ENCODE data around the gene PDE4D.
"Not testable (repeated sequence)": the region's sequence is repeated elsewhere in the genome, so short reads cannot be mapped to it uniquely, and the experiment has no call there.

Gene PDE4D

GRCh38 chr5:59767211-59767605, 126.3 kb downstream of the PDE4D start:
- DNase-seq, result no peak

- DNase-seq, result no peak
These were observed 126.9 kb downstream of the PDE4D start for GRCh38 chr5:59766427-59767210.

GRCh38 chr5:59765446-59765845, 128.1 kb downstream of the PDE4D start:
- DNase-seq, result no peak

DNA sequence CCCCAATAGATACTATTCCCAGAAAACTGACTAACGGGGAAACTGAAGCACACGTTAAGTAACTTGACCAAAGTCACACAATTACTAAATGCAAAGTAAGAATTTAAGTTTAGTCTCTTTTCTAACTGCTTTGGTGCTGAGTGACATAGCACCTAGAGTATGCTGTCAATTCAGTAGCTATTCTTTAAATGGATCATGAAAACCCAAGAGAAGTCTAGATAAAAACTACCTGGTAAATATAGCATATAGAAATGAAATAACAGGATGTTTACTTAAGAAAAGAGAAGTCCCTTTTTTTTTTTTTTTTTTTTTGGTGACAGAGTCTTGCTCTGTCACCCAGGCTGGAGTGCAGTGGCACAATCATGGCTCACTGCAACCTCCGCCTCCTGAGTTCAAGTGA, 129.2 kb downstream of the PDE4D start:
- no peak for DNase-seq

GRCh38 chr5:59763541-59763940, 130.0 kb downstream of the PDE4D start:
- DNase-seq, result no peak

DNA sequence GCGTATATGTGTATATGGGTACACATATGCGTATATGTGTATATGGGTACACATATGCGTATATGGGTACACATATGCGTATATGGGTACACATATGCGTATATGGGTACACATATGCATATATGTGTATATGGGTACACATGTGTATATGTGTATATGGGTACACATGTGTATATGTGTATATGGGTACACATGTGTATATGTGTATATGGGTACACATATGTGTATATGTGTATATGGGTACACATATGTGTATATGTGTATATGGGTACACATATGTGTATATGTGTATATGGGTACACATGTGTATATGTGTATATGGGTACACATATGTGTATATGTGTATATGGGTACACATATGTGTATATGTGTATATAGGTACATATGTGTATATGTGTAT, 131.3 kb downstream of the PDE4D start:
- DNase-seq, result not testable (repeated sequence)

DNA sequence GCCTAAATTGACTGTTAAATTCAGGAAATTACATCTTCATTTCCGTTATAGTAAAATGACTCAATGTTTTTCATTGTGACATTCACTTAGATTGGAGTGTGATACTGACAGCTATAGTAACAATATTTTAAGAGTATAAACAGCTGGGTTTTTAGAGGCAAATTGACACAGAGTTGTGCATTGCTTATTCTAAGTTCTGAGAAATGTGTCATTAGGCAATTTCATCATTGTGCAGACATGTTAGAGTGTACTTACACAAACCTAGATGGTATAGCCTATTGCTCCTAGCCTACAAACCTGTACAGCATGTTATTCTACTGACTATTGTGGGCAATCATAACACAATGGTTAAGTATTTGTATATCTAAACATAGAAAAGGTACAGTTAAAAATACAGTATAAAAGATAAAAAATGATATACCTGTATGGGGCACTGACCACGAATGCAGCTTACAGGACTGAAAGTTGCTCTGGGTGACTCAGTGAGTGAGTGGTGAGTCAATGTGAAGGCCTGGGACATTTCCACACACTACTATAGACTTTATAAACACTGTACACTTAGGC, 132.7 kb downstream of the PDE4D start:
- DNase-seq, result no peak

DNA sequence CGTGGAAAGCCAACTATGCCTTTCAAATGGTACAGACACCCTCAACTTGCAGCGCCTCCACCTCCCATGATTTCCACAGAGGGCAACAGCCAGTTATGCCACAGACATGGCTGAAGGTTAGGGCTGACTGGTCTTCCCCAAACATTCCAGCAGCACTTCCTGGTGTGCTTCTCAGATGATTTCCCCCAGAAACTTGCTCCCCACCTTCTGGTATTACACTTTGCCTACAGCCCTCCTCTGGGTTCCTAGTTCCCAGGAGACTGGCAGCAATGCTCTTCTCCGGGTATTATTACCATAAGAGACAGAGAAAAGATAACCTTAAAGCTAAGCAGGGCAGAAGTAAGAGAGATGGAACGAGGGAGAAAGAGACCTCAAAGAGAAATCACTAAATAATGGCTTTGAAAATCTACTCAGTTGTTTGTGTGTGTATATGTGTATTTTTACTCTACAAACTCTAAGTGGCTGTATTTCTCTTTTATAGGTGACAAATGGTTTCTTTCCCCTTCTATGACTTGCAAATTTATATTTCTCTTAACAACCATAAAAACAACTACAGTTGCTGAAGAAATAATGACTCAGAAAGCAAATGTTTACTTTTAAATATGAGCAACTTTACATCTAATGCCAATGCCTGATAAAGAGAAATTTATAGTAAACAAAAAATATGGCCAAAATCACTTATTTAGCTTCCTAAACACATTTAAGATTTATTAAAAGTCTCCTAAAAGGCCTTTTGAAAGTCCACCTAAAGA, 133.8 kb downstream of the PDE4D start:
- DNase-seq, result no peak

- DNase-seq, result no peak
These were observed 135.0 kb downstream of the PDE4D start for GRCh38 chr5:59758566-59758965.

GRCh38 chr5:59757442-59757841, 136.1 kb downstream of the PDE4D start:
- no peak for DNase-seq

GRCh38 chr5:59756373-59757035, 137.0 kb downstream of the PDE4D start:
- no peak for DNase-seq

DNA sequence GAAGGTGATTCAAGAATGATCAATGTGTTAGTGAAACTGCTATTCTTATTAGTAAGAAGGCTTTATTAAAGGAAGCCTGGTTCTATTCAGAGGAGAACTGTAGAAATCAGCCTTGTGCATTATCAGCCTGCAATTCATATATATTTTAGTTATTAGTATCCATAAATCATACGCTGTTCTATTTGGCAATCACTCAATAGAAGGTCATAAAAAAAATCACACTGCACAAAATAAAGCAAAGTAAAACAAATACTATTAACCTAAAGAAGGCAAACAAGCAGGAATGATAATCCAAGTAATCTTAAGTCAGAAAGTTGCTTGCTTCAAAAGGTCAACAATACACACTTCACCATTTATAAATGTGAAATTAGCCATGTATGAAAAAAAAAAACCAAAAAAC, 138.1 kb downstream of the PDE4D start:
- no peak for DNase-seq

DNA sequence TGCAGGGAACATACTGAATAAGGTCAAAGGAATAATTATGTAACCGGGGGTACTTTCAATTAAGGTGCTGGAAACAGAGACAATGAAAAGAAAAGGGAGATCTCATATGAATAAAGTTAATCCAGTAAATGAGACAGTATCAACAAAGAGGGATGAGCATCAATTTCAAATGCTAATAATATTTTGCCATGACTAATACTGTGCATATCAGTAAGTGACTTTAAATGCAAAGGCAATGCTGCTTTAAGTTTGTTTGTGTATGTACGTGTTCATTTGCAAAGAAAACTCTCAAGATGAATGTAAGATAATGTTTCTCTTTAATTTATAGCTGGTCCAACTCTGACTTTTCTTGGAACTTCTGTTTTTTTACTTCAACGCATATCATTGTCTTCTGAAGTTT, 139.9 kb downstream of the PDE4D start:
- DNase-seq, result no peak

- DNase-seq, result no peak
These were observed 143.6 kb downstream of the PDE4D start for GRCh38 chr5:59749782-59750520.

- DNase-seq, result not testable (repeated sequence)
These were observed 145.4 kb downstream of the PDE4D start for GRCh38 chr5:59748036-59748663.

DNA sequence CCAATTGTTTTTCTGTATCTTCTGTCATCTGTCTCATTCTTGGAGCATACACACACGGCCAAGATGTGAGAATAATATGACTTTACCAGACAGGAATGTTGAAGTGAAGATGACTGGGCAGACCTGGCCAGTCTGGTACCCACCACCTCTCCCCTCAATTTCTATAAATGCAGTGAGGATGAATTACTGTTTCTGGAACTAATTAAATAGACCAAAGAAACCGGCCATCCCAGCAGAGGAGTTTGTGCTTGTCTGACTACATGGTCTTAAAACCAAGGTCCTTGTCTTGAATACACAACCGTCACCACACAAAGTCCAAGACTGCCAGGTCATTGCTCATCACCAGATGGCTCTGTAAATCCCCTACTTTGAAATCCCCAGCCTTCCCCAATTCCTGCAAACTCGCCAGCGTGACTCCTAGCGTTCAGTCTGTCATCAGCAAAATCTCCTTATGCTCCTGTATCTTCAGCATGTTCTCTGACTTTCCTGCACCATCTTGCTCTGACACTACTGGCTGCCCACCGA, 147.2 kb downstream of the PDE4D start:
- no peak for DNase-seq

DNA sequence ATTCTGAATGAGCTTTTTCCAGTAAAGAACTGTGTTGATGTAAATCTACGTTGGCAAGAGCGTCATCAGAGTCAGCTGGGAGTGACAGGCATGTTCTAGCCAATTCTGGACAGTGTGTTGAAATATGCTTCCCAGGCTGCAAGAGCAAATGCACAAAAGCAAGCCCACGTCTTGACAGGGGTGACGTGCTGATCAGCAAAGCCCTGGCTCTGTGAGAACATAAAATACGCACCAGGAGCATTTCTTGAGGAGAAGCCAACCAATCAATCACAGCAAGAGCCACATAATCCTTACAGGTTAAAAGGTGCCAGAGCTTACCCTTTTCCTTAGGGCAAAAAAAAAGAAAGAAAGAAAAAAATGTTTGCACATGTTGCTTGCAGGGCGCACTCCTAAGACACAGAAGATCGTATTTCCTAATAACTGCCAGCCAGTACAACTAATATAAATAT, 148.1 kb downstream of the PDE4D start:
- DNase-seq, result peak; percentile 60

GRCh38 chr5:59744531-59744992, 149.0 kb downstream of the PDE4D start:
- DNase-seq, result no peak

DNA sequence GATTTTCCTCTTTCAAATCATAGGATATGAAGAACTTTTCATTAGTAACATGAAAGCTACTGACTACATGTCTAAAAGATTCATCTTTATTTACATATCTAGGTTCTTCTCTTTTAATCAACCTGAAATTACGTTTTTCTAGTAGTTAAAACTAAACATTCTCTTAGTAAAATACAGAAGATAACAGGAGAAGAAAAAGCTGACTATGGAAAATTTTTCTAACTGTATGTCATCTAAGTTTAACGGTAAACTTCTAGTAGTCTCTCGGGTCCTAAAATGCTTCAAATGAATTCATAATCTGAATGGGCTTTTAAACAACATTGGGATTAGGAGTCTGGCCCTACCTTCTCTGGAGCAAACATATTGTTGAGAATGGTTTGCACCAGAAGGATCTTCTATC, 151.9 kb downstream of the PDE4D start:
- no peak for DNase-seq

DNA sequence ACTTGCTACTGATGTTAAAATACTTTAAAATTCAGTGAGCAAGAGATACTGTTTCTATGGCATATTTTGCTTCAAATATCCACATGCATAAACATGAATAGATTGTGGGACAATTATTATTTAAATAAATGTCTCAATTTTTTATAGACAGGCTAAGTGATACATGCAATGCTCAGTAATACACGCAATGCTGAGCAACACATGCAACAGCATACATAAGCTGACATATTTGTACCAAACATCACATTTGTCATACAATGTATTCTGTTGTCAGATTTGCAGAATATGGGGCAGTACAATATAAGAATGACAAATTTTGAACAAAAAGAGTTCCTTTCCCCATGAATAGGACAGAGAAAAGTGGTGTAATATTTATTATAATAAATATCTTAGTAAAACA, 155.5 kb downstream of the PDE4D start:
- DNase-seq, result no peak

GRCh38 chr5:59732806-59733205, 160.7 kb downstream of the PDE4D start:
- no peak for DNase-seq

DNA sequence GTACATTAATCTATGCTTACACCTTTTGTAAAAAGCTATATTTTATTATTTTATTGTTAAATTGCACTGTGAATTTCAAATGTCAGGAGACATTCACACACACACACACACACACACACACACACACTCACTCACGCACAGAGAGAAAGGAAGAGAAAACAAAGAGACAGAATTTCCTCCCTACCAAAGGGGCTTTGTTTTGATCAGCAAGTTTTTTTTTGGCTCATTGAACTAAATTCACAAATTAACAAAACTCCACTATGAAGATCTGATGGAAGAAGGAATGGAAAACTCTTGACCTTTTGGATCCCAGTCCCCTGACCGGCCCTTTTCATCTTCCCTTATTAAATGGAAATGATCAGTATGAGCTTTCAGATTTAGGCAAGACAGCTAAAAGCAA, 161.2 kb downstream of the PDE4D start:
- no peak for DNase-seq

All from right hindlimb (tissue), 1 donor.